Calu3 (cell line): ENCODE data around the gene SSB. TPM values are rescaled to one million over a fixed set of nuclear protein-coding genes. Genes with fewer than 3 reads are reported as not detected.

Experiments
- BruUV-seq: library from RNA; stranded (reverse); fragments of 400-500 nt; replicated peaks from 2 replicates; lab custom pipeline; 2021; lab: Mats Ljungman, UMichigan
- CTCF ChIA-PET: fragments of 300-600 bp; sonication (Branson Sonifier 250); formaldehyde crosslinking; loops from one replicate; lab custom pipeline; 2022; ENCODE audit warnings: antibody characterized with exemption; lab: Charles Lee
- DNase-seq: peaks from one replicate; pipeline ENCODE4 v3.0.0; 2022
- H3K27ac Mint-ChIP-seq: one replicate; pipeline ENCODE4 v1.8.0; 2022; ENCODE audit warnings: mixed read lengths; ENCODE audit not compliant: unreplicated experiment
- H3K27me3 Mint-ChIP-seq: one replicate; pipeline ENCODE4 v1.8.0; 2022; ENCODE audit warnings: mixed read lengths; ENCODE audit not compliant: unreplicated experiment
- H3K36me3 Mint-ChIP-seq: one replicate; pipeline ENCODE4 v1.8.0; 2022; ENCODE audit warnings: mild to moderate bottlenecking, moderate library complexity, mixed read lengths; ENCODE audit not compliant: insufficient read depth, unreplicated experiment
- H3K4me1 Mint-ChIP-seq: one replicate; pipeline ENCODE4 v1.8.0; 2022; ENCODE audit warnings: mild to moderate bottlenecking, low read depth, mixed read lengths; ENCODE audit not compliant: unreplicated experiment
- H3K4me3 Mint-ChIP-seq: one replicate; pipeline ENCODE4 v1.8.0; 2022; ENCODE audit warnings: mild to moderate bottlenecking, low read depth, moderate library complexity, mixed read lengths; ENCODE audit not compliant: unreplicated experiment
- H3K9me3 Mint-ChIP-seq: one replicate; pipeline ENCODE4 v1.8.0; 2022; ENCODE audit warnings: low read depth, mixed read lengths; ENCODE audit not compliant: unreplicated experiment
- intact Hi-C: fragments of 100-400 bp; cut with micrococcal nuclease; formaldehyde crosslinking; loops from one replicate; pipeline ENCODE4 v1.10.0; 2022; ENCODE audit not compliant: unreplicated experiment
- total RNA-seq: library from RNA; stranded (reverse); gene quantifications from 2 replicates; pipeline ENCODE4 v1.2.3, GENCODE V29; 2022
- TF ChIP-seq, protein P1 (sequence below): fragments of 200-600 bp; IDR thresholded peaks from one replicate; pipeline ENCODE4 v1.8.0; 2022; ENCODE audit warnings: antibody characterized with exemption; ENCODE audit not compliant: unreplicated experiment

The SSB gene
- total RNA-seq, 1 experiment from 2014 or later, result 143 TPM

DNA sequence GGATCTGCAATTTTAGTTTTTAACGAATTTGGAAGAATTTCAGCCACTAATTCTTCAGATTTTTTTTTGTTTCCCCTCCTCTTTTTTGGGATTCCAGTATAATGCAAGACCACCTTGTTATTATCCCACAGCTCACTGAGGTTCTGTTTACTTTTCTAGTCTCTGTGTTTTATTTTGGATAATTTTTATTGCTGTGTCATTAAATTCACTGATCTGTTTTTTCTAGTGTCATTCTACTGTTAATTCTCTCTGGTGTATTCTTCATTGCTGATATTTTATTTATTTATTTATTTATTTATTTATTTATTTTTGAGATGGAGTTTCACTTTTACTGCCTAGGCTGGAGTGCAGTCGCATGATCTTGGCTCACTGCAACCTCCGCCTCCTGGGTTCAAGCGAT, 60.8 kb downstream of the SSB start:
- H3K4me3 Mint-ChIP-seq, result no peak overlapping the region
- CTCF ChIA-PET, result no interaction called here
- intact Hi-C loops, result no loop called here
- H3K4me1 Mint-ChIP-seq, result no peaks in the 10 kb centered on the region
- BruUV-seq, result no TSS peak
- no peaks in the 10 kb centered on the region for H3K27me3 Mint-ChIP-seq
- H3K36me3 Mint-ChIP-seq, result no peaks in the 10 kb centered on the region
- H3K9me3 Mint-ChIP-seq, result no peaks in the 10 kb centered on the region
- DNase-seq, result no peak
- TF ChIP-seq, protein P1, sequence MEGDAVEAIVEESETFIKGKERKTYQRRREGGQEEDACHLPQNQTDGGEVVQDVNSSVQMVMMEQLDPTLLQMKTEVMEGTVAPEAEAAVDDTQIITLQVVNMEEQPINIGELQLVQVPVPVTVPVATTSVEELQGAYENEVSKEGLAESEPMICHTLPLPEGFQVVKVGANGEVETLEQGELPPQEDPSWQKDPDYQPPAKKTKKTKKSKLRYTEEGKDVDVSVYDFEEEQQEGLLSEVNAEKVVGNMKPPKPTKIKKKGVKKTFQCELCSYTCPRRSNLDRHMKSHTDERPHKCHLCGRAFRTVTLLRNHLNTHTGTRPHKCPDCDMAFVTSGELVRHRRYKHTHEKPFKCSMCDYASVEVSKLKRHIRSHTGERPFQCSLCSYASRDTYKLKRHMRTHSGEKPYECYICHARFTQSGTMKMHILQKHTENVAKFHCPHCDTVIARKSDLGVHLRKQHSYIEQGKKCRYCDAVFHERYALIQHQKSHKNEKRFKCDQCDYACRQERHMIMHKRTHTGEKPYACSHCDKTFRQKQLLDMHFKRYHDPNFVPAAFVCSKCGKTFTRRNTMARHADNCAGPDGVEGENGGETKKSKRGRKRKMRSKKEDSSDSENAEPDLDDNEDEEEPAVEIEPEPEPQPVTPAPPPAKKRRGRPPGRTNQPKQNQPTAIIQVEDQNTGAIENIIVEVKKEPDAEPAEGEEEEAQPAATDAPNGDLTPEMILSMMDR, result no peak
- no peak overlapping the region for H3K27ac Mint-ChIP-seq

DNA sequence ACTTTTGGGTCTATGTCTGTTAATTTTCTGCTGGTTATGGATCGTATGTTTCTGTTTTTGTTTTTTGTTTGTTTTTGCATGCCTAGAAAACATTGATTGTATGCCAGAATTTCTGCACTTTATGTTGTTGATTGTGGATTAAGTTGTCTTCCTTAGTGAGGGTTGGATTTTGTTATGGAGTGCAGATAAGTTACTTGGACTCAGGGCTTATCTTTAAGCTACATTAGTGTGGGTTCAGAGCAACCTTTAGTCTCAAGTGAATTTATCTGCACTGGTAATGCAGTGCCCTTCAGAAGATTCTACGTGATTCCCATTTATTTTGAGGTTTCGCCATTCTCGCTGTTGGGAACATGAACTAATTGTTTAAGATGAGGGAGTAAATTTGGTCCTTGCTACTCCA, 61.5 kb downstream of the SSB start:
- no TSS peak for BruUV-seq
- no peak overlapping the region for H3K27ac Mint-ChIP-seq
- no peak overlapping the region for H3K4me3 Mint-ChIP-seq
- intact Hi-C loops, result no loop called here
- H3K36me3 Mint-ChIP-seq, result no peaks in the 10 kb centered on the region
- no peaks in the 10 kb centered on the region for H3K27me3 Mint-ChIP-seq
- CTCF ChIA-PET, result no interaction called here
- no peaks in the 10 kb centered on the region for H3K9me3 Mint-ChIP-seq
- TF ChIP-seq, protein P1, result no peak
- H3K4me1 Mint-ChIP-seq, result no peaks in the 10 kb centered on the region
- DNase-seq, result no peak

Other genes with a start within 250 kb of the SSB start
- 26.0 and 27.0 TPM in 2 replicates for gene FASTKD1, start 225.0 kb upstream of the SSB start, total RNA-seq
- 55.4 and 58.3 TPM in 2 replicates for gene PPIG, start 214.5 kb upstream of the SSB start, total RNA-seq
- 0.17 TPM in 1 of 2 replicates, not detected in the other for gene CFAP210, start 104.5 kb upstream of the SSB start, total RNA-seq
- 9.9 and 12.7 TPM in 2 replicates for gene PHOSPHO2, start 104.4 kb upstream of the SSB start, total RNA-seq
- gene KLHL23, start 65.0 kb upstream of the SSB start, total RNA-seq, result 40.4 and 49.5 TPM in 2 replicates
- gene METTL5, start 26.0 kb downstream of the SSB start, total RNA-seq, result 63.1 and 68.2 TPM in 2 replicates
- 30.6 and 33.1 TPM in 2 replicates for gene UBR3, start 28.6 kb downstream of the SSB start, total RNA-seq